Omental fat pad (tissue), 4 donors: ENCODE results near the gene OXA1L. TPM values are rescaled to one million over a fixed set of nuclear protein-coding genes. Genes with fewer than 3 reads are reported as not detected.
"Not testable (repeated sequence)": the region's sequence is repeated elsewhere in the genome, so short reads cannot be mapped to it uniquely, and the experiment has no call there.

Source experiments
- ATAC-seq: fragments of 150-250 bp; one replicate; pipeline ENCODE4 v1.9.1; 2016; ENCODE audit warnings: mild to moderate bottlenecking, moderate library complexity; ENCODE audit not compliant: low FRiP score
- DNase-seq: peaks from one replicate; pipeline ENCODE4 v3.0.0-alpha.2; 2019; ENCODE audit warnings: low spot score
- total RNA-seq, 4 donors: library from RNA; depleted of rRNA; stranded (reverse); fragments of >200 nt; gene quantifications; one replicate each; pipeline ENCODE4 v1.1.0, GENCODE V29; 2016
- TF ChIP-seq, protein P1 (sequence below), 3 donors: fragments of 450-650 bp; IDR thresholded peaks; one replicate each; pipeline ENCODE4 v1.5.1; 2016 to 2017; ENCODE audit warnings: antibody characterized with exemption in 3 of 3, mild to moderate bottlenecking in 3 of 3, moderate library complexity in 2 of 3

Gene OXA1L
- total RNA-seq, 4 donors from 2014 or later = 73.3 to 100 (median 98.6) TPM

DNA sequence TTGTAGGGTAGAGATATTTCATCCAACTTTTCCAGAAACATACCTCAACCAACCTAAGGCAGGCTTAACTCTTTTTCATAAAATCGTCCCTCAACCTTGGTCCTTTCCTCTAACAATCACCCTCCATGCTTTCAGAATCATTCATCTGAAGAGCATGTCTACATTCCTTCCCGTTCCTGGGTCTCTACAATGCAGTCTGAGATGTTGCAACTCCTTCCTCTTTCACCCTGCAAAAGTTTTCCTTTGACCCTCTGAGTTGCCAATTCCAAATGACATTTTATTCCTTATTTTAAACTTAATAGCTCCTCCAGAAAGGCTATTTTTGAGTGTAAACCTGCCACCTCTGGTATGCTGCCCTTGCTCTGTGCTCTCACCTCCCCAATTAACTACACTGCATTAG lies 32.0 kb downstream of the OXA1L start:
- no peak for DNase-seq
- TF ChIP-seq, protein P1, sequence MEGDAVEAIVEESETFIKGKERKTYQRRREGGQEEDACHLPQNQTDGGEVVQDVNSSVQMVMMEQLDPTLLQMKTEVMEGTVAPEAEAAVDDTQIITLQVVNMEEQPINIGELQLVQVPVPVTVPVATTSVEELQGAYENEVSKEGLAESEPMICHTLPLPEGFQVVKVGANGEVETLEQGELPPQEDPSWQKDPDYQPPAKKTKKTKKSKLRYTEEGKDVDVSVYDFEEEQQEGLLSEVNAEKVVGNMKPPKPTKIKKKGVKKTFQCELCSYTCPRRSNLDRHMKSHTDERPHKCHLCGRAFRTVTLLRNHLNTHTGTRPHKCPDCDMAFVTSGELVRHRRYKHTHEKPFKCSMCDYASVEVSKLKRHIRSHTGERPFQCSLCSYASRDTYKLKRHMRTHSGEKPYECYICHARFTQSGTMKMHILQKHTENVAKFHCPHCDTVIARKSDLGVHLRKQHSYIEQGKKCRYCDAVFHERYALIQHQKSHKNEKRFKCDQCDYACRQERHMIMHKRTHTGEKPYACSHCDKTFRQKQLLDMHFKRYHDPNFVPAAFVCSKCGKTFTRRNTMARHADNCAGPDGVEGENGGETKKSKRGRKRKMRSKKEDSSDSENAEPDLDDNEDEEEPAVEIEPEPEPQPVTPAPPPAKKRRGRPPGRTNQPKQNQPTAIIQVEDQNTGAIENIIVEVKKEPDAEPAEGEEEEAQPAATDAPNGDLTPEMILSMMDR (IDR thresholded peaks at IDR 0.05) = no peak
- no peak for ATAC-seq

DNA sequence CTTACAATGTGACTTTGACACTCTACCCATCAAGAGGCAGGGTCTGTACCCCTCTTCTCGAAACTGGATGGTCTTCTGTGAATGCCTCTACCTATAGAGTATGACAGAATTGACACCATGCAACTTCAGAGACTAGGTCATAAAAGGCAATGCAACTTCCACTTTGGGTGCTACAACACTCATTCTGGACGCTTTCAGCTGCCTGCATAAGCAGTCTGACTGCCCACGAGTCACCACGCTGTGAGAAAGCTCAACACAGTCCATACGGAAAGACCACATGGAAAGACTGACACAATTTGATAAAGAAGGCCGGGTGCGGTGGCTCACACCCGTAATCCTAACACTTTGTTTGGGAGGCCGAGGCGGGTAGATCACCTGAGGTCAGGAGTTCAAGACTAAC lies 33.9 kb downstream of the OXA1L start:
- TF ChIP-seq, protein P1 (IDR thresholded peaks at IDR 0.05) = no peak
- DNase-seq (no peak), ATAC-seq (no peak)

DNA sequence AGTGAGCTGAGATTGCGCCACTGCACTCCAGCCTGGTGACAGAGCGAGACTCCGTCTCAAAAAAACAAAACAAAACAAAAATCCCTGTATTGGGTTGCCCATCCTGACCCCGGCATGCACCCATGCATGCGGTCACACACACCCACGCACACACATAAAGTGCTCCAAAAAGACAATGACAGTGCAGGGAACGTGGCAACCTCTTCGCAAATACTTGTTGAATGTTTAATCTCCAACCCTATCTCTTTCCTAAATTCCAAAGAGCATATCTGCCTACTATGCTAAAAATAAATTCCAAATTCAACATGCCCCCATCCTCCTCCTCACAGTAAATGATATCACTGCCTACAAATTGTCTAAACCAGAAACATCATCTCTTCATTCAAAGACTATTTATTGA lies 35.2 kb downstream of the OXA1L start:
- TF ChIP-seq, protein P1 (IDR thresholded peaks at IDR 0.05) = no peak
- ATAC-seq (no peak), DNase-seq (no peak)

DNA sequence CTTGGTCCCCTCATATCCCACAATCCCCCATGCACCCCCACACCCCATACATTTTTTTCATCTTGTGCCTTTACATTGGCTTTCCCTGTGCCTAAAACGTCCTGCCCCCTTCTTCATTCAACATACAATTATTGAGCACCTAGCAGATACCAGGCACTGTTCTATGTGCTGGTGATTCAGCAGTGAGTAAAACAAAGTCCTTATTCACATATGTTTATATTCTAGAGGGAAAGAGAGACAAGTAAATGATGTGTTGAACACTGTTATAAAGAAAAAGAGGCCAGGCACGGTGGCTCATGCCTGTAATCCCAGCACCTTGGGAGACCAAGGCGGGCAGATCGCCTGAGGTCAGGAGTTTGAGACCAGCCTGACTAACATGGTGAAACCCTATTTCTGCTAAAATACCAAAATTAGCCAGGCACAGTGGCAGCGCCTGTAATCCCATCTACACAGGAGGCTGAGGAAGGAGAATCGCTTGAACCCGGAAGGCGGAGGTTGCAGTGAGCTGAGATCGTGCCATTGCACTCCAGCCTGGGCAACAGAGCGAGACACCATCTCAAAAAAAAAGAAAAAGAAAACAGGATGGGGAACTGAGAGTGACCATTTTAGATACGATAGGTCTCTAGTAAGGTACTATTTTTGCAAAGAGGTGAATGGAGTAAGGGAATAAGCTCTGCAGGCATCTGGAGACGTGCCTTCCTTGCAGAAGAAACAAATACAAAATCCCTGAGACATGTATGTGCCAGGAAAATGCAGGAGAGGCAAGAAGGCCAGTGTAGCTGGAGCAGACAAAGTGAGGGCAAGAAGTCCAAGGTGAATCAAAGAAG lies 36.6 kb downstream of the OXA1L start:
- TF ChIP-seq, protein P1 (IDR thresholded peaks at IDR 0.05) = no peak
- no peak for ATAC-seq
- DNase-seq = no peak

DNA sequence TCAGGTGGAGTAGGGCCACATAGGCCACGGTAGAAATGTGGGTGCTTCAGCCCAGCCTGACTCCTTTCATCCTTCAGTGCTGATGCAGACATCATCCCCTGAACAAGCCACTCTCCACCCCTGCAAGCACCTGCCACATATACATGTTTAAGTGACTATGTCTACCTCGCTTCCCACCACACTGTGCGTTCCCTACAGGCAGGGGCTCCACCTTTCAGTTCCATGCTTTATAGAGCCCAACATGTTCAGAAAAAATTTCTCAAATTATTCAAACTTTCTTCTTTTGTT lies 37.1 kb downstream of the OXA1L start:
- no peak for DNase-seq
- no peak for ATAC-seq
- TF ChIP-seq, protein P1 (IDR thresholded peaks at IDR 0.05) = no peak

DNA sequence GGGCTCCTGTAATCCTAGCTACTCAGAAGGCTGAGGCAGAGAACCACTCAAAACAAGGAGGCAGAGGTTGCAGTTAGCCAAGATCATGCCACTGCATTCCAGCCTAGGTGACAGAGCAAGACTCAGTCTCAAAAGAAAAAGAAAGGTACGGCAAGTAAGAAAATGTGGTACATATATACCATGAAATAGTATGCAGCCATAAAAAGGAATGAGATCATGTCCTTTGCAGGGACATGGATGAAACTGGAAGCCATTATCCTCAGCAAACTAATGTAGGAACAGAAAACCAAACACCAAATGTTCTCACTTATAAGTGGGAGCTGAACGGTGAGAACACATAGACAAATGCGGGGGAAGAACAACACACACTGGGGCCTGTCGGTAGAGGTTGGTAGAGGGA lies 38.7 kb downstream of the OXA1L start:
- not testable (repeated sequence) for DNase-seq, ATAC-seq

DNA sequence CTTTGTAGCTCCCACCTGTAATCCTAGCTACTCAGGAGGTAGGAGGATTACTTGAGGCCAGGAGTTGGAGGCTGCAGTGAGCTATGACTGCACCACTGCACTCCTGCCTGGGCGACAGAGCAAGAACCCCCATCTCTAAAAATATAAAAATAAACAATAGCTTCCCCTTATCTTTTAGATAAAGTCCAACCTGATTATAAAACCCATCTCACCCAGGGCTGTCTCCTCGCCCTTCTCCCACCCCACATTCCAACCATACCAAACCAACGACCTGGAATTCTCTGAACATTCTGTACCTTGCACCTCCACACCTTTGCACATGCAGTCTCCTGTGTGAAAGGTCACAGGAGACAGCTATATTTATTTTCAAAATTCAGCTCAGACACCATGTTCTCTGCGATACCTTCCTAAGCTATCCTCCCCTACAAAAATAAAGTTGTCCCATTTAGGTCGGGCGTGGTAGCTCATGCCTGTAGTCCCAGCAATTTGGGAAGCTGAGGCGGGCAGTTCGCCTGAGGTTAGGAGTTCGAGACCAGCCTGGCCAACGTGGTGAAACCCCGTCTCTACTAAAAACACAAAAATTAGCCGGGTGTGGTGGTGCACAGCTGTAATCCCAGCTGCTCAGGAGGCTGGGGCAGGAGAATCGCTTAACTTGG lies 41.1 kb downstream of the OXA1L start:
- TF ChIP-seq, protein P1 (IDR thresholded peaks at IDR 0.05) = no peak
- DNase-seq (no peak), ATAC-seq (no peak)
